ENCODE data around the gene ZPBP2.
"Not testable (repeated sequence)": the region's sequence is repeated elsewhere in the genome, so short reads cannot be mapped to it uniquely, and the experiment has no call there.

The ZPBP2 gene, protein sequence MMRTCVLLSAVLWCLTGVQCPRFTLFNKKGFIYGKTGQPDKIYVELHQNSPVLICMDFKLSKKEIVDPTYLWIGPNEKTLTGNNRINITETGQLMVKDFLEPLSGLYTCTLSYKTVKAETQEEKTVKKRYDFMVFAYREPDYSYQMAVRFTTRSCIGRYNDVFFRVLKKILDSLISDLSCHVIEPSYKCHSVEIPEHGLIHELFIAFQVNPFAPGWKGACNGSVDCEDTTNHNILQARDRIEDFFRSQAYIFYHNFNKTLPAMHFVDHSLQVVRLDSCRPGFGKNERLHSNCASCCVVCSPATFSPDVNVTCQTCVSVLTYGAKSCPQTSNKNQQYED

GRCh38 chr17:39867880-39868553, at the start of gene ZPBP2:
Gene ZPBP2 (plus strand): TSS chr17:39868202. CDS start chr17:39868355, 153 bp downstream.
- peak; percentile 69 for DNase-seq

- no peak for DNase-seq
These were observed 49.5 kb upstream of the ZPBP2 start for GRCh38 chr17:39818358-39819000.

DNA sequence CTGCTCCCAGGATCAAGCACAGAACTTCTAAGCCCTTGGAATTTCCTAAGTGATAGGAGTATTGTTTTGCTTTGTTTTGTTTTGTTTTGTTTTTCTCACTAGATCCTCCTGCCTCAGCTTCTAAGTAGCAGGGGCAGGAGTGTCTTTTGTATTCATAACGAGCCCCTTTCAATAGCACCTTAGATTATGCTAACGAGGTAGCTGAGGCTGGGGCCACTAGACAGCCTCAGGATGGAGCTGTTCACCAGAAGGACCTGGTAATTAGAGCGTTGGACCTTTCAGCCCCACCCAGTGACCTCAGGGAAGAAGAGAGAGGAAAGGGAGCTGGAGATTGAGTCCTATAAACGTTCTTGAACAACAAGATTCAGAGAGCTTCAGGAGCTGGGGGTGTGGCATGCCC, 47.5 kb upstream of the ZPBP2 start:
- DNase-seq = no peak

- no peak for DNase-seq
These were observed 47.0 kb upstream of the ZPBP2 start for GRCh38 chr17:39820987-39821386.

- DNase-seq = peak; percentile 40
These were observed 46.0 kb upstream of the ZPBP2 start for GRCh38 chr17:39822051-39822451.

GRCh38 chr17:39823407-39824054, 44.5 kb upstream of the ZPBP2 start:
- no peak for DNase-seq

DNA sequence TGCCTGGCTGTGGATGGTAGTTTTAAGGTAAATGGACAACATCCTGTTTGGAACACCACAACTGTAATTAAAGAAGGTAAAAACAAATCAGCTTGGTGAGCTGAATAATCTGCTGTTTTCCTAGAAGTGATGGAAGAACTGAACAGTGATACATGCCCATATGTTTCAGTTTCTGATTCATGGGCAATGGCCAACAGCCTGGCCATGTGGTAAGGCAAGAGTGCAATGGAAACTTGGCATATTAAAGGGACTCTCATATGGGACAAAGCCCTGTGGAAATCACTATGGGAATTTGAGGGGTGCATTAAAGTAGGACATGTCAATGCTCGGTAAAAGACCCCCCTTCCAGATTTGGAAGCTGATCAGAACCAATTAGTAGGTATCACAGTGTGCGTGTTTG, 41.7 kb upstream of the ZPBP2 start:
- no peak for DNase-seq

GRCh38 chr17:39828443-39828842, 39.6 kb upstream of the ZPBP2 start:
- DNase-seq = no peak

DNA sequence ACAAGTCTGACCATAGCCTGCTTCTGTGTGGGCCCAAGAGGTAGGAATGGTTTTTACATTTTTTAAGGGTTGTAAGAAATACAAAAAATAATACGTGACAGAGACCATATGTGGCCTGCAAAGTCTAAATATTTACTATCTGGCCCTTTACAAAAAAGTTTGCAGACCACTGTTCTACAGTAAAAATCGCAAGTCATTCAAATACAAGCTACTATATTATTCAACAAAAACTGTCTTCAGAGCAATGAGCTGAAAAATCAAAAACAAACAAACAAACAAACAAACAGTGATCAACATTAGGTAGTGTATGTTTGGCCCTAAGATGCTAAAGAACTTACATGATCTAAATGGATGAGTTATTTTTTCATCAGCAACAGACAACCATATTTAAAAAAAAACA, 36.4 kb upstream of the ZPBP2 start:
- no peak for DNase-seq

DNA sequence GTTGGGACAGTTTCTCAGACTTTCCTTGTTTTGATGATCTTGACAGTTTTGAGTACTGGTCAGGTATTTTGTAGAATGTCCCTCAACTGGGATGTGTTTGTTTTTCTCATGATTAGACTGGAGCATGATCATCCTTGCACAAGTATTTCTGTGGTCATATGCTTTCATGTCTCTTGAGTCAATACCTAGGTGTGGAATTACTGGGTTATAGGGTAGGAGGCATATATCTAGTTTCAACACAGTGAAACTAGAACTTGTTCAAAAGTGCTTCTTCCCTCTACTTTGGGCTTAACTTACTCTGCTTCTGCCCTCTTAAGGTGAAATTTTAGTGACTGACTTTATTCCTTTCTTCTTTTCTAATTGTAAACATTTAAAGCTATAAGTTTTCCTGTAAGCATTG, 34.0 kb upstream of the ZPBP2 start:
- DNase-seq = no peak

DNA sequence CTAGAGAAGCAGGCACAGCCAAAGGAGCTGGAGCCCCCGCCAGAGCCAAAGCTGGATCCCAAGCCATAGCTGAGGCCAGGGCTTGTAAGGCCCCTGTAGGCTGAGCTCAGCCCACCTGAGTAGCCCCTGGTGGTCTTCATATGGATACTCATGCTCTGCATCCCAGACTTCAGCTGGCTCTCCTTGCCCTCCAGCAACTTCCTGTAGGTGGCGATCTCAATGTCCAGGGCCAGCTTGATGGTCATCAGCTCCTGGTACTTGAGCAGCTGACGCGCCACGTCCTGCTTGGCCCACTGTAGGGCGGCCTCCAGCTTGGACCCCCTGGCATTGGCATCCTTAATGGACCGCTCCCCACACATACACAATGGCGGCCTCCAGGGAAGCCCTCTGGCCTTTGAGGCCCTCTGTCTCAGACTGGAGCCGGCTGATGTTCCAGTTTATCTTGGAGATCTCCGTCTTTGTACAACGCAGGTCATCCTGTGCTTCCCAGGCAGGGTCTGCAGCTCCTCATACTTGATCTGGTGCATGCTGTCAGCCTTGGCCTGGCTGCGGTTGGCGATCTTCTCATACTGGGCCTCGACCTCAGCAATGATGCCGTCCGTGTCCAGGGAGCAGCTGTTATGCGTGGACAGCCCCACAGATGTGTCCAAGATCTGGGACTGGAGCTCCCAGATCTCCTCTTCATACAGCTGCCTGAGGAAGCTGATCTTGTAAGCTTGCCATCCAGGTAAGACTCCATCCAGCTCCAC, 32.8 kb upstream of the ZPBP2 start:
- DNase-seq = no peak

GRCh38 chr17:39836117-39836516, 31.9 kb upstream of the ZPBP2 start:
- no peak for DNase-seq

GRCh38 chr17:39838057-39838456, 29.9 kb upstream of the ZPBP2 start:
- no peak for DNase-seq

- no peak for DNase-seq
These were observed 29.2 kb upstream of the ZPBP2 start for GRCh38 chr17:39838784-39839183.

- DNase-seq = no peak
These were observed 26.8 kb upstream of the ZPBP2 start for GRCh38 chr17:39841134-39841683.

DNA sequence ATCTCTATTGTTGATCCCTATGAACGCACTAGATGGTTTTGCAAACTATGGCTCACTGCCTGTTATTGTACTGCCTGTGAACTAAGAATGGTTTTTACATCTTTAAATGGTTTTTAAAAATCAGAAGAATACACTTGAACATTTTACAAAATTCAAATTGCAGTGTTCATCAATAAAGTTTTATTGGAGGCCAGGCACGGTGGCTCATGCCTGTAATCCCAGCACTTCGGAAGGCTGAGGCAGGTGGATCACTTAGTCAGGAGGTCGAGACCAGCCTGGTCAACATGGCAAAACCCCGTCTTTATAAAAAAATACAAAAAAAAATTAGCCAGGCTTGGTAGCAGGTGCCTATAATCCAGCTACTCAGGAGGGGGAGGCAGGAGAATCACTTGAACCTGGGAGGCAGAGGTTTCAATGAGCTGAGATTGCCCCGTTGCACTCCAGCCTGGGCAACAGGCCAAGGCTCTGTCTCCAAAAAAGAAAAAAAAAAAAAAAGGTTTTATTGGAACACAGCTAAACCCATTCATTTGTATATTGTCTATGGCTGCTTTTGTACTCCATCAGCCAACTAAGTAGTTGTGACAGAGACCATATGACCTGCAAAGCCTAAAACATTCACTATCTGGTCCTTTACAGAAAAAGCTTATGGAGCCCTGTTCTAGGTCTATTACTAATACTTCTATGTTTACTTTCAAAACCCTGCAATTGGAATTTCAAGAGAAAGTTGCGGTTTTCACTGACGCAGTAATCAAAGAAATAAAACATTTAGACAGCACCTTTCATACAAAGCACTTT, 22.8 kb upstream of the ZPBP2 start:
- no peak for DNase-seq

DNA sequence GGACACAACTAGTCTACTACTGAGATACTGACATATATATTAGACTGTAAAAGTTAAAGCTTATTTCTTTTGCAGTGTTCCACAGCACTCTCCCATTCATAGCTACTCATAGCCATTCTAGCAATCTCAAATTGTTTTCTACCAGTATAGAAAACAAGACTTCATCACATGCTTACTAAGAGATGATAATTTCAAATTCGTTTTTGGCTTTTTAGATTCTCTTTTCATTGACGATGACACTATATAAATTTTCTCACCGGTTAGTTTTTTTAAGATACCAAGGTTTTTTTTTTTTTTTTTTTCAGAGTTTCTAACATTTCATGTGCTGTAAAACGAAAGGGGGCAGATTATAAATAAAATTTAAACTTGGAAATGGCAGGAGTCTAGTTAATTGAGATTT, 21.8 kb upstream of the ZPBP2 start:
- DNase-seq = no peak

- no peak for DNase-seq
These were observed 19.4 kb upstream of the ZPBP2 start for GRCh38 chr17:39848600-39848999.

DNA sequence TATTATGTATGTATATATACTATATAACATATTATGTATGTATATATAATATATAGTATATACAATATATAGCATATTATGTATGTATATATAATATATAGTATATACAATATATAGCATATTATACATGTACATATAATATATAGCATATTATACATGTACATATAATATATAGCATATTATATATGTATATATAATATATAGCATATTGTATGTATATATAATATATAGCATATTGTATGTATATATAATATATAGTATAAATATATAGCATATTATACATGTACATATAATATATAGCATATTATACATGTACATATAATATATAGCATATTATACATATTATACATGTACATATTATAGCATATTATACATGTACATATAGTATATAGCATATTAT, 17.8 kb upstream of the ZPBP2 start:
- not testable (repeated sequence) for DNase-seq

DNA sequence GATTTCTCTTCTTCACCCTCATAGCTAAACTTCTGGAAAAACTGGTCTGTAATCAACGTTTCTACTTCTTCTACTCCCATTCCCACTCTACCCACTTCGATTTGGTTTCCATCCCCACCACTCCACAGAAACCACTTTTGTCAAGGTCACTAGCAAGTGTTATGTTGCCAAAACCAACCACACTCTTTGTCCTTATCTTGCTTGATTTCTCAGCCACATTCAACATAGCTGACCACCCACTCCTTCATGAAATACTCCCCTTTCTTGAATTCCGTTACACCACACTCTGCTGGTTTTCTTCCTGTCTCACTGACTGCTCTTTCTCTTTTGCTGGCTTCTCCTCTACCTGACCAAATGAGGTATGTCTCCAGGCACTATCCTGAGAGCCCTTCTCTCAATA, 15.8 kb upstream of the ZPBP2 start:
- no peak for DNase-seq

DNA sequence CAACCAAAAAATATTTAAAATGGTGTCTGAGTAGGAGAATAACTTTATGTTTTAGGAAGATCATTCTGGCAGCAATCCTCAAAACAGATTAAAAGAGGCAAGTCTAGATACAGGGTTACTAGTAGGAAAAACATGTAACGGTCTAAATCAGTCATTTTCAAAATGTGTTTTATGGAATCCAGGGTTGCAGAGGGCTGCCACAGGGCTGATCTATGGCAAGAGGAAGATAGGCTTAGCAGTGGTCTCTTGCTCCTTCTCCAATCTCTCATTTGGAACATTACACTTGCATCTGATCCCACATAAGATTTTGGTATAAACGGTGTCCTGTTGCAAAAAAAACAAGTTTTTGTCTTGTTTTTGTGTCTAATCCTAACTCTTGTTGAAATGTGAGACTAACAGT, 13.1 kb upstream of the ZPBP2 start:
- no peak for DNase-seq
